ENCODE data around the gene KRTAP10-8. TPM values are rescaled to one million over a fixed set of nuclear protein-coding genes. Genes with fewer than 3 reads are reported as not detected.
A peak's percentile ranks its signal among the peaks of the same experiment; 100 is the strongest.

Gene KRTAP10-8
- total RNA-seq, 1 experiment from 2014 or later, result not detected

GRCh38 chr21:44653123-44653522 lies 41.2 kb downstream of the KRTAP10-8 start:
- Mint-ChIP-seq H3K27ac (no peak overlapping the region), H3K27me3 (ENCODE audit: low read depth) (peaks cover 10% of the 10 kb centered on the region), H3K9me3 (peaks cover 24% of the 10 kb centered on the region), H3K4me3 (no peak overlapping the region), H3K4me1 (peaks cover 5% of the 10 kb centered on the region), H3K36me3 (peaks cover 21% of the 10 kb centered on the region)
- ATAC-seq, result peak; percentile 58; the same call in 1 of the 2 replicates
- TF ChIP-seq SP1 (CRISPR knock-in tag; conservative IDR thresholded peaks at IDR 0.05) (0 out of 2 replicates have a peak, but pooled peaks have one; percentile 37), NFYB (CRISPR knock-in tag; conservative IDR thresholded peaks at IDR 0.05; ENCODE audit: low read depth) (no peak)
- TF ChIP-seq, protein P1, sequence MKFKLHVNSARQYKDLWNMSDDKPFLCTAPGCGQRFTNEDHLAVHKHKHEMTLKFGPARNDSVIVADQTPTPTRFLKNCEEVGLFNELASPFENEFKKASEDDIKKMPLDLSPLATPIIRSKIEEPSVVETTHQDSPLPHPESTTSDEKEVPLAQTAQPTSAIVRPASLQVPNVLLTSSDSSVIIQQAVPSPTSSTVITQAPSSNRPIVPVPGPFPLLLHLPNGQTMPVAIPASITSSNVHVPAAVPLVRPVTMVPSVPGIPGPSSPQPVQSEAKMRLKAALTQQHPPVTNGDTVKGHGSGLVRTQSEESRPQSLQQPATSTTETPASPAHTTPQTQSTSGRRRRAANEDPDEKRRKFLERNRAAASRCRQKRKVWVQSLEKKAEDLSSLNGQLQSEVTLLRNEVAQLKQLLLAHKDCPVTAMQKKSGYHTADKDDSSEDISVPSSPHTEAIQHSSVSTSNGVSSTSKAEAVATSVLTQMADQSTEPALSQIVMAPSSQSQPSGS (CRISPR knock-in tag; IDR thresholded peaks at IDR 0.05; ENCODE audit: borderline replicate concordance, low read depth), result no peak; the same call in 1 of the 2 replicates
- TF ChIP-seq, protein P2, sequence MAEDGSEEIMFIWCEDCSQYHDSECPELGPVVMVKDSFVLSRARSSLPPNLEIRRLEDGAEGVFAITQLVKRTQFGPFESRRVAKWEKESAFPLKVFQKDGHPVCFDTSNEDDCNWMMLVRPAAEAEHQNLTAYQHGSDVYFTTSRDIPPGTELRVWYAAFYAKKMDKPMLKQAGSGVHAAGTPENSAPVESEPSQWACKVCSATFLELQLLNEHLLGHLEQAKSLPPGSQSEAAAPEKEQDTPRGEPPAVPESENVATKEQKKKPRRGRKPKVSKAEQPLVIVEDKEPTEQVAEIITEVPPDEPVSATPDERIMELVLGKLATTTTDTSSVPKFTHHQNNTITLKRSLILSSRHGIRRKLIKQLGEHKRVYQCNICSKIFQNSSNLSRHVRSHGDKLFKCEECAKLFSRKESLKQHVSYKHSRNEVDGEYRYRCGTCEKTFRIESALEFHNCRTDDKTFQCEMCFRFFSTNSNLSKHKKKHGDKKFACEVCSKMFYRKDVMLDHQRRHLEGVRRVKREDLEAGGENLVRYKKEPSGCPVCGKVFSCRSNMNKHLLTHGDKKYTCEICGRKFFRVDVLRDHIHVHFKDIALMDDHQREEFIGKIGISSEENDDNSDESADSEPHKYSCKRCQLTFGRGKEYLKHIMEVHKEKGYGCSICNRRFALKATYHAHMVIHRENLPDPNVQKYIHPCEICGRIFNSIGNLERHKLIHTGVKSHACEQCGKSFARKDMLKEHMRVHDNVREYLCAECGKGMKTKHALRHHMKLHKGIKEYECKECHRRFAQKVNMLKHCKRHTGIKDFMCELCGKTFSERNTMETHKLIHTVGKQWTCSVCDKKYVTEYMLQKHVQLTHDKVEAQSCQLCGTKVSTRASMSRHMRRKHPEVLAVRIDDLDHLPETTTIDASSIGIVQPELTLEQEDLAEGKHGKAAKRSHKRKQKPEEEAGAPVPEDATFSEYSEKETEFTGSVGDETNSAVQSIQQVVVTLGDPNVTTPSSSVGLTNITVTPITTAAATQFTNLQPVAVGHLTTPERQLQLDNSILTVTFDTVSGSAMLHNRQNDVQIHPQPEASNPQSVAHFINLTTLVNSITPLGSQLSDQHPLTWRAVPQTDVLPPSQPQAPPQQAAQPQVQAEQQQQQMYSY (CRISPR knock-in tag; IDR thresholded peaks at IDR 0.05), result peak; percentile 90
- TF ChIP-seq, protein P3, sequence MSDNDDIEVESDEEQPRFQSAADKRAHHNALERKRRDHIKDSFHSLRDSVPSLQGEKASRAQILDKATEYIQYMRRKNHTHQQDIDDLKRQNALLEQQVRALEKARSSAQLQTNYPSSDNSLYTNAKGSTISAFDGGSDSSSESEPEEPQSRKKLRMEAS (CRISPR knock-in tag; IDR thresholded peaks at IDR 0.05), result peak; percentile 72; the same call in 1 of the 2 replicates
- ChIA-PET CTCF (interaction anchor here (1.4 kb wide), 1 partner anchor 96 kb away, joined by 4 read pairs; no protein-coding TSS in a partner anchor), POLR2A (no interaction called here)
- peak; percentile 33 for DNase-seq (ENCODE audit: low spot score)

DNA sequence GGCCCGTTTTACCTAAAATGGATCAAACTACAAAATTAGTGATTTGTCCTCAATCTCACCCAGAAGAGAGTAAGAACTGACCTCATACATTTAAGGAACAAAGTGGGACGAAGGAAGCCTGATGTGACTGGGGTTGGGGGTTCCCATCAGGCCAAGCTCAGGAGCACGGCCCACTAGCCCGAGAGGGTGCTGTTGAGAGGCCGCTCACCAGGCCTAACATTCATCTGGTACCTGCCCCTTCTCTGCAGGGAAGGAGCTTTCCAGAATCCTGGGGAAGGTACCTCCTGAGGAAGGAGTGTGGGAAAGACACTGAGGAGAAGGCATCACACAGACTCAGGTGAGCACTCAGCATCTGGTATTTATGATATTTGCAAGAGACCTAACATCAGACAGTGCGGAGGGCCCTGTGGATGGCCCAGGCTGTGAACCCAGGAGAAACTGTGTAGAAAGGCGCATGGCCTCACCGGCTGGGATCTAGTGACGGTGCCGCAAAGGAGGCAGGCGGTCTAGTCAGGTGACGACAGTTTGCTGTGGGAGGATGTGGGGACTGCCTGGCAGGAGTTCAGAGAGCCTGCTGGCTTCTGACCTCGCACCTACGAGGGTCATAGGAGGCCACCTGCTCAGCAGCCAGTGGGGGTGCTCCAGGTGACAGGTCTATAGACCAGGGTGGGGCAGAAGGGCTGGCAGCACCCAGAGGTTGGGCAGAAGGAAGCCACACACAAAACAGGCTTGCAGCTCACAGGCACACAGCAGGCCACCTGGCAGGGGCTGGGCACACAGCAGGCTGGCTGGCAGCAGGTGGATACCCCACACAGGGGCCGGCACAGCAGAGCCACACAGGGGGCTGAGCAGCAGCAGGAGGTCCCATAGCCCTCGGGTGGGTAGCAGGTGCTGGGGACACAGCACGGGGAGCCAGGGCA lies 42.0 kb downstream of the KRTAP10-8 start:
- TF ChIP-seq TEAD1 (CRISPR knock-in tag; IDR thresholded peaks at IDR 0.05) (no peak), KAT7 (CRISPR knock-in tag; IDR thresholded peaks at IDR 0.05; ENCODE audit: borderline replicate concordance) (no peak), NR3C1 (CRISPR knock-in tag; conservative IDR thresholded peaks at IDR 0.05; ENCODE audit: low read depth) (no peak), OVOL2 (CRISPR knock-in tag; IDR thresholded peaks at IDR 0.05; ENCODE audit: borderline replicate concordance) (no peak), NR1H2 (CRISPR knock-in tag; IDR thresholded peaks at IDR 0.05) (no peak), EMX1 (CRISPR knock-in tag; IDR thresholded peaks at IDR 0.05) (no peak), GRHL2 (CRISPR knock-in tag; IDR thresholded peaks at IDR 0.05; ENCODE audit: insufficient replicate concordance, severe bottlenecking) (no peak), ZNF671 (CRISPR knock-in tag; IDR thresholded peaks at IDR 0.05) (no peak), HMGA2 (CRISPR knock-in tag; IDR thresholded peaks at IDR 0.05) (no peak), MXD4 (CRISPR knock-in tag; IDR thresholded peaks at IDR 0.05; ENCODE audit: borderline replicate concordance) (no peak), PREB (CRISPR knock-in tag; IDR thresholded peaks at IDR 0.05; ENCODE audit: borderline replicate concordance) (no peak)
- TF ChIP-seq, protein P3 (CRISPR knock-in tag; IDR thresholded peaks at IDR 0.05), result no peak
- TF ChIP-seq, protein P1 (CRISPR knock-in tag; IDR thresholded peaks at IDR 0.05; ENCODE audit: borderline replicate concordance, low read depth), result no peak
- TF ChIP-seq, protein P4, sequence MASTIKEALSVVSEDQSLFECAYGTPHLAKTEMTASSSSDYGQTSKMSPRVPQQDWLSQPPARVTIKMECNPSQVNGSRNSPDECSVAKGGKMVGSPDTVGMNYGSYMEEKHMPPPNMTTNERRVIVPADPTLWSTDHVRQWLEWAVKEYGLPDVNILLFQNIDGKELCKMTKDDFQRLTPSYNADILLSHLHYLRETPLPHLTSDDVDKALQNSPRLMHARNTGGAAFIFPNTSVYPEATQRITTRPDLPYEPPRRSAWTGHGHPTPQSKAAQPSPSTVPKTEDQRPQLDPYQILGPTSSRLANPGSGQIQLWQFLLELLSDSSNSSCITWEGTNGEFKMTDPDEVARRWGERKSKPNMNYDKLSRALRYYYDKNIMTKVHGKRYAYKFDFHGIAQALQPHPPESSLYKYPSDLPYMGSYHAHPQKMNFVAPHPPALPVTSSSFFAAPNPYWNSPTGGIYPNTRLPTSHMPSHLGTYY (CRISPR knock-in tag; IDR thresholded peaks at IDR 0.05), result no peak
- TF ChIP-seq, protein P5, sequence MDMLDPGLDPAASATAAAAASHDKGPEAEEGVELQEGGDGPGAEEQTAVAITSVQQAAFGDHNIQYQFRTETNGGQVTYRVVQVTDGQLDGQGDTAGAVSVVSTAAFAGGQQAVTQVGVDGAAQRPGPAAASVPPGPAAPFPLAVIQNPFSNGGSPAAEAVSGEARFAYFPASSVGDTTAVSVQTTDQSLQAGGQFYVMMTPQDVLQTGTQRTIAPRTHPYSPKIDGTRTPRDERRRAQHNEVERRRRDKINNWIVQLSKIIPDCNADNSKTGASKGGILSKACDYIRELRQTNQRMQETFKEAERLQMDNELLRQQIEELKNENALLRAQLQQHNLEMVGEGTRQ (CRISPR knock-in tag; IDR thresholded peaks at IDR 0.05), result no peak
- ATAC-seq (no peak), DNase-seq (ENCODE audit: low spot score) (no peak)
- Mint-ChIP-seq H3K36me3 (peaks cover 23% of the 10 kb centered on the region), H3K27ac (no peak overlapping the region), H3K9me3 (peaks cover 24% of the 10 kb centered on the region), H3K4me3 (no peak overlapping the region), H3K27me3 (ENCODE audit: low read depth) (peaks cover 10% of the 10 kb centered on the region), H3K4me1 (peaks cover 12% of the 10 kb centered on the region)
- ChIA-PET CTCF (interaction anchor here (1.1 to 1.4 kb wide), 2 partner anchors 32 to 95 kb away, joined by 3 to 4 read pairs; no protein-coding TSS in a partner anchor), POLR2A (no interaction called here)
